K562 (cell line): ENCODE results near the gene CABP2. TPM values are rescaled to one million over a fixed set of nuclear protein-coding genes. Genes with fewer than 3 reads are reported as not detected.
A peak's percentile ranks its signal among the peaks of the same experiment; 100 is the strongest.

ENCODE experiments used
- ESRRA ChIP-seq: fragments of 450-650 bp; IDR thresholded peaks from 2 replicates; pipeline ENCODE4 v1.6.1; 2014; ENCODE audit warnings: low read depth, mild to moderate bottlenecking, moderate library complexity, borderline replicate concordance
- MAZ ChIP-seq, 2 experiments: fragments of 450-650 bp in 1 of 2; sonication (generic) in 1 of 2; formaldehyde crosslinking; IDR thresholded peaks in 1 of 2; conservative IDR thresholded peaks in 1 of 2; 2 replicates each; pipeline versions ENCODE4 v1.4.0 to v1.5.0; 2020; ENCODE audit warnings: mild to moderate bottlenecking in 1 of 2, missing genetic modification reagents in 1 of 2
- MGA ChIP-seq: fragments of 450-650 bp; IDR thresholded peaks from 2 replicates; pipeline ENCODE4 v1.6.1; 2016; ENCODE audit warnings: mild to moderate bottlenecking, moderate library complexity
- SOX6 ChIP-seq: fragments of 450-650 bp; IDR thresholded peaks from 2 replicates; pipeline ENCODE4 v1.6.1; 2014; ENCODE audit warnings: mild to moderate bottlenecking
- TBL1XR1 ChIP-seq, 2 experiments: IDR thresholded peaks; 2 replicates each; pipeline ENCODE4 v1.6.1; 2012; ENCODE audit warnings: improper control_type of control experiment in 2 of 2, low read length in 2 of 2, mild to moderate bottlenecking in 1 of 2
- TFAP4 ChIP-seq: sonication (generic); formaldehyde crosslinking; IDR thresholded peaks from 2 replicates; pipeline ENCODE4 v1.8.0; 2022; ENCODE audit warnings: missing genetic modification reagents, mild to moderate bottlenecking, moderate library complexity, borderline replicate concordance
- ZC3H11A ChIP-seq: IDR thresholded peaks from 2 replicates; pipeline ENCODE4 v1.6.1; 2012; ENCODE audit warnings: low read depth, low read length, improper control_type of control experiment
- ZNF57 ChIP-seq: fragments of 450-650 bp; formaldehyde crosslinking; IDR thresholded peaks from 2 replicates; pipeline ENCODE4 v1.4.0; 2020; ENCODE audit warnings: mild to moderate bottlenecking, moderate library complexity
- polyA plus RNA-seq, 8 experiments: library from polyadenylated mRNA; depleted of rRNA in 4 of 8; stranded (reverse) in 5 of 8; unstranded in 3 of 8; fragments of >200 nt; fragmentation: Nextera tagmentation in 2 of 8; fragmentation: Illumina TruSeq in 1 of 8; extraction: Ambion mirVana in 2 of 8; extraction: Trizol in 1 of 8; gene quantifications; 2 replicates each; pipeline versions ENCODE4 v1.2.1 to v1.2.3, GENCODE V29; 2011 to 2014; ENCODE audit warnings: inconsistent platforms in 1 of 8, missing spikeins in 1 of 8
- total RNA-seq, 7 experiments: library from RNA; depleted of rRNA in 6 of 7; stranded (reverse); fragments of >200 nt in 6 of 7; fragmentation: Illumina TruSeq in 2 of 7; extraction: Trizol in 2 of 7; gene quantifications; 2 replicates each; pipeline versions ENCODE4 v1.2.1 to v1.2.3, GENCODE V29; 2011 to 2021; ENCODE audit warnings: low replicate concordance in 1 of 7
- TF ChIP-seq, protein P1 (sequence below): fragments of 450-650 bp; IDR thresholded peaks from 2 replicates; pipeline ENCODE4 v1.6.1; 2016; ENCODE audit warnings: mild to moderate bottlenecking

The CABP2 gene
- total and polyA plus RNA-seq, 9 of the 15 experiments (the other 6 are each of a cell fraction or from before 2014, with no cell fraction given), result not detected

- peak; percentile 49 for TF ChIP-seq MGA
- TF ChIP-seq TFAP4, result peak; percentile 60
- TF ChIP-seq SOX6, result peak; percentile 40; the same call in 1 of the 2 replicates
- no peak for TF ChIP-seq ZNF57 (CRISPR knock-in tag)
- 0 out of 2 replicates have a peak, but pooled peaks have one; percentile 30 for TF ChIP-seq ESRRA
- no peak for TF ChIP-seq ZC3H11A
- TF ChIP-seq TBL1XR1 (IDR thresholded peaks at IDR 0.05; ENCODE audit: low read length in 2 of 2), result no peak
- TF ChIP-seq, protein P1, sequence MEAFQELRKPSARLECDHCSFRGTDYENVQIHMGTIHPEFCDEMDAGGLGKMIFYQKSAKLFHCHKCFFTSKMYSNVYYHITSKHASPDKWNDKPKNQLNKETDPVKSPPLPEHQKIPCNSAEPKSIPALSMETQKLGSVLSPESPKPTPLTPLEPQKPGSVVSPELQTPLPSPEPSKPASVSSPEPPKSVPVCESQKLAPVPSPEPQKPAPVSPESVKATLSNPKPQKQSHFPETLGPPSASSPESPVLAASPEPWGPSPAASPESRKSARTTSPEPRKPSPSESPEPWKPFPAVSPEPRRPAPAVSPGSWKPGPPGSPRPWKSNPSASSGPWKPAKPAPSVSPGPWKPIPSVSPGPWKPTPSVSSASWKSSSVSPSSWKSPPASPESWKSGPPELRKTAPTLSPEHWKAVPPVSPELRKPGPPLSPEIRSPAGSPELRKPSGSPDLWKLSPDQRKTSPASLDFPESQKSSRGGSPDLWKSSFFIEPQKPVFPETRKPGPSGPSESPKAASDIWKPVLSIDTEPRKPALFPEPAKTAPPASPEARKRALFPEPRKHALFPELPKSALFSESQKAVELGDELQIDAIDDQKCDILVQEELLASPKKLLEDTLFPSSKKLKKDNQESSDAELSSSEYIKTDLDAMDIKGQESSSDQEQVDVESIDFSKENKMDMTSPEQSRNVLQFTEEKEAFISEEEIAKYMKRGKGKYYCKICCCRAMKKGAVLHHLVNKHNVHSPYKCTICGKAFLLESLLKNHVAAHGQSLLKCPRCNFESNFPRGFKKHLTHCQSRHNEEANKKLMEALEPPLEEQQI, result 0 out of 2 replicates have a peak, but pooled peaks have one; percentile 21
- TF ChIP-seq MAZ (CRISPR knock-in tag; conservative IDR thresholded peaks at IDR 0.05 in 1 of 2, IDR thresholded peaks at IDR 0.05 in 1 of 2), result peak in 1 of 2 experiments; percentile 30; a peak in 1 of 4 replicates
These were observed 49.6 kb upstream of the CABP2 start (continued) for GRCh38 chr11:67572747-67573419.
